ENCODE measurements around the gene KRT80.

KRT80 gene

GRCh38 chr12:52178443-52178842 is 13.4 kb downstream of the KRT80 start:
- no peak for DNase-seq

GRCh38 chr12:52175371-52176350 is 16.2 kb downstream of the KRT80 start:
- no peak for DNase-seq

- no peak for DNase-seq
Measured at GRCh38 chr12:52173526-52173925, 18.3 kb downstream of the KRT80 start.

GRCh38 chr12:52172956-52173355 is 18.9 kb downstream of the KRT80 start:
- DNase-seq, result no peak

- DNase-seq, result no peak
Measured at GRCh38 chr12:52171950-52172512, 19.8 kb downstream of the KRT80 start.

GRCh38 chr12:52170827-52171226 is 21.0 kb downstream of the KRT80 start:
- no peak for DNase-seq

GRCh38 chr12:52169886-52170285 is 21.9 kb downstream of the KRT80 start:
- DNase-seq, result no peak

- no peak for DNase-seq
Measured at GRCh38 chr12:52168019-52168717, 23.6 kb downstream of the KRT80 start.

GRCh38 chr12:52167526-52167925 is 24.3 kb downstream of the KRT80 start:
- no peak for DNase-seq

- DNase-seq, result no peak
Measured at GRCh38 chr12:52166672-52167071, 25.1 kb downstream of the KRT80 start.

GRCh38 chr12:52165096-52165855 is 26.5 kb downstream of the KRT80 start:
- DNase-seq, result no peak

GRCh38 chr12:52164624-52165023 is 27.2 kb downstream of the KRT80 start:
- DNase-seq, result no peak

- DNase-seq, result no peak
Measured at GRCh38 chr12:52162981-52163380, 28.8 kb downstream of the KRT80 start.

- no peak for DNase-seq
Measured at GRCh38 chr12:52160200-52160599, 31.6 kb downstream of the KRT80 start.

GRCh38 chr12:52157566-52158150 is 34.2 kb downstream of the KRT80 start:
- DNase-seq, result no peak

GRCh38 chr12:52156757-52157565 is 34.9 kb downstream of the KRT80 start:
- DNase-seq, result peak; percentile 73

- no peak for DNase-seq
Measured at GRCh38 chr12:52156311-52156710, 35.5 kb downstream of the KRT80 start.

- DNase-seq, result peak; percentile 34
Measured at GRCh38 chr12:52155048-52155868, 36.6 kb downstream of the KRT80 start.

GRCh38 chr12:52152905-52153317 is 38.9 kb downstream of the KRT80 start:
- no peak for DNase-seq
